HK-2 (cell line): Measurements from ENCODE around the gene PAPPA2.
"Not testable (repeated sequence)": the region's sequence is repeated elsewhere in the genome, so short reads cannot be mapped to it uniquely, and the experiment has no call there.

Experiments used
- DNase-seq: peaks from one replicate; pipeline ENCODE4 v3.0.0-alpha.2; 2018; ENCODE audit not compliant: unreplicated experiment

Gene PAPPA2

GRCh38 chr1:176462674-176463378 is at the start of gene PAPPA2:
Gene PAPPA2, plus strand, starts transcription at chr1:176463175. Its CDS starts 93,148 bp downstream, at chr1:176556323.
- DNase-seq = no peak

GRCh38 chr1:176416777-176417176 is 46.2 kb upstream of the PAPPA2 start:
- no peak for DNase-seq

GRCh38 chr1:176419608-176420007 is 43.4 kb upstream of the PAPPA2 start:
- not testable (repeated sequence) for DNase-seq

- DNase-seq = no peak
These were observed 28.7 kb upstream of the PAPPA2 start for GRCh38 chr1:176434234-176434633.

GRCh38 chr1:176436251-176436650 is 26.7 kb upstream of the PAPPA2 start:
- DNase-seq = no peak

- DNase-seq = no peak
These were observed 22.8 kb upstream of the PAPPA2 start for GRCh38 chr1:176440176-176440575.

- DNase-seq = peak; percentile 18
These were observed 18.7 kb upstream of the PAPPA2 start for GRCh38 chr1:176444286-176444685.

- DNase-seq = no peak
These were observed 17.6 kb upstream of the PAPPA2 start for GRCh38 chr1:176445402-176445801.

- no peak for DNase-seq
These were observed 14.6 kb upstream of the PAPPA2 start for GRCh38 chr1:176448340-176448739.

- peak; percentile 11 for DNase-seq
These were observed 12.4 kb upstream of the PAPPA2 start for GRCh38 chr1:176450526-176450925.

- not testable (repeated sequence) for DNase-seq
These were observed 11.2 kb upstream of the PAPPA2 start for GRCh38 chr1:176451741-176452140.

GRCh38 chr1:176456795-176457194 is 6.2 kb upstream of the PAPPA2 start:
- DNase-seq = no peak

- no peak for DNase-seq
These were observed 2.2 kb upstream of the PAPPA2 start for GRCh38 chr1:176460544-176461336.

GRCh38 chr1:176461576-176461975 is 1.4 kb upstream of the PAPPA2 start:
- no peak for DNase-seq

GRCh38 chr1:176466514-176466913 is 3.5 kb downstream of the PAPPA2 start:
- DNase-seq = peak; percentile 41

GRCh38 chr1:176469450-176470010 is 6.6 kb downstream of the PAPPA2 start:
- peak; percentile 75 for DNase-seq

GRCh38 chr1:176471338-176472121 is 8.6 kb downstream of the PAPPA2 start:
- DNase-seq = no peak

- no peak for DNase-seq
These were observed 17.0 kb downstream of the PAPPA2 start for GRCh38 chr1:176479971-176480370.

- DNase-seq = no peak
These were observed 17.8 kb downstream of the PAPPA2 start for GRCh38 chr1:176480750-176481149.

- DNase-seq = no peak
These were observed 22.1 kb downstream of the PAPPA2 start for GRCh38 chr1:176485083-176485482.

GRCh38 chr1:176494436-176494835 is 31.5 kb downstream of the PAPPA2 start:
- no peak for DNase-seq

- DNase-seq = no peak
These were observed 36.7 kb downstream of the PAPPA2 start for GRCh38 chr1:176499671-176500070.
